Heart left ventricle (tissue), 16 donors: ENCODE data around the gene TNRC6A. TPM values are rescaled to one million over a fixed set of nuclear protein-coding genes. Genes with fewer than 3 reads are reported as not detected.
"Not testable (repeated sequence)": the region's sequence is repeated elsewhere in the genome, so short reads cannot be mapped to it uniquely, and the experiment has no call there.

Experiments used
- ATAC-seq, 4 donors: fragments of 200-7000 bp; cut with Tn5 transposase; one replicate each; pipeline ENCODE4 v1.9.1; 2020 to 2022; ENCODE audit warnings: moderate library complexity in 4 of 4, mild to moderate bottlenecking in 3 of 4, moderate number of reproducible peaks in 1 of 4
- DNase-seq, 5 donors: peaks; one replicate each; pipeline ENCODE4 v3.0.0-alpha.2; 2020
- H3K27ac ChIP-seq, 12 donors: fragments of 200-600 bp; sonication (generic) in 4 of 12; one replicate each; pipeline versions ENCODE4 v1.5.0 to v1.8.0; 2016 to 2022; ENCODE audit warnings: mild to moderate bottlenecking in 2 of 12
- H3K27me3 ChIP-seq, 9 donors: fragments of 200-600 bp; sonication (generic) in 2 of 9; one replicate each; pipeline versions ENCODE4 v1.5.1 to v1.8.0; 2016 to 2022; ENCODE audit warnings: mild to moderate bottlenecking in 3 of 9
- H3K36me3 ChIP-seq, 9 donors: fragments of 200-600 bp; sonication (generic) in 2 of 9; one replicate each; pipeline versions ENCODE4 v1.5.0 to v1.8.0; 2018 to 2022; ENCODE audit warnings: mild to moderate bottlenecking in 2 of 9
- H3K4me1 ChIP-seq, 12 donors: fragments of 200-600 bp; sonication (generic) in 4 of 12; one replicate each; pipeline versions ENCODE4 v1.5.0 to v1.8.0; 2016 to 2022; ENCODE audit warnings: mild to moderate bottlenecking in 3 of 12
- H3K4me3 ChIP-seq, 12 donors: fragments of 200-600 bp; sonication (generic) in 4 of 12; one replicate each; pipeline versions ENCODE4 v1.5.0 to v1.8.0; 2017 to 2022; ENCODE audit warnings: mild to moderate bottlenecking in 9 of 12, moderate library complexity in 4 of 12
- H3K9me3 ChIP-seq, 12 donors: fragments of 200-600 bp; sonication (generic) in 4 of 12; one replicate each; pipeline versions ENCODE4 v1.5.0 to v1.8.0; 2016 to 2022; ENCODE audit warnings: mild to moderate bottlenecking in 1 of 12
- POLR2A ChIP-seq, 2 donors: fragments of 450-650 bp; IDR thresholded peaks; one replicate each; pipeline ENCODE4 v1.6.1; 2017; ENCODE audit warnings: antibody characterized with exemption in 2 of 2, mild to moderate bottlenecking in 2 of 2, moderate library complexity in 2 of 2
- WGBS, 4 donors: extraction: QIAGEN DNeasy Blood & Tissue Kit in 2 of 4; methylation state at CpG; one replicate each; pipeline versions ENCODE4 v1.1.5 to v1.1.7; 2013 to 2018; 5-methylcytosine and 5-hydroxymethylcytosine counted together
- intact Hi-C, 10 donors: fragments of 100-400 bp; cut with DNase I; formaldehyde crosslinking; loops; one replicate each; pipeline versions ENCODE4 v1.11.1 to v1.14.2; 2022
- polyA plus RNA-seq, 2 donors: library from polyadenylated mRNA; stranded (reverse); fragments of 200-250 nt; gene quantifications; one replicate each; pipeline ENCODE4 v1.2.3, GENCODE V29; 2013
- total RNA-seq, 9 donors: library from RNA; depleted of rRNA in 2 of 9; stranded (reverse); fragments of >200 nt in 2 of 9; fragmentation: NEBNext Ultra II Directional in 3 of 9; extraction: Animal tissue kit (Norgen Biotek cat#: 25700) in 3 of 9; gene quantifications; one replicate each; pipeline versions ENCODE4 v1.1.0 to v1.2.4, GENCODE V29; 2016 to 2023
- TF ChIP-seq, protein P1 (sequence below), 12 donors: fragments of 200-600 bp; sonication (generic) in 4 of 12; IDR thresholded peaks; one replicate each; pipeline versions ENCODE4 v1.5.0 to v1.8.0; 2018 to 2022; ENCODE audit warnings: antibody characterized with exemption in 12 of 12, mild to moderate bottlenecking in 5 of 12
- donor health status: ischemic (EF 13 %, LVEDD 7.1; RV severe dilation, severe dysfunction).
- donor health status: healthy with polysubstance abuse.
- donor health status: DM: no; HTN: yes; CAD: no.
- donor health status: DM: no; HTN: no; CAD: no.
- donor health status: ischemic (EF 25% LVEDD 6.9; RV normal size, moderate dysfunction).
- donor health status: ischemic (EF 25% LVEDD 5.7; RV mildly dilated, moderate dysfunction).
- donor health status: healthy.
- donor health status: DM: yes; HTN: yes; CAD: no.
- donor health status: ischemic (EF 35%, LVEDD 5.7; RV mildly dilated, moderate dysfunction).
- donor health status: nonischemic (EF 11% LVEDD 7.7; RV severe dilation, severe dysfunction).
- donor health status: DM: yes; HTN: yes; CAD: no.
- donor health status: PGD.
- donor health status: ischemic (EF 29% LVEDD 5.4; RV normal size, mild dysfunction).
- donor health status: nonischemic (EF 23%, LVEDD 6.1; RV moderate dilation, normal function).

The TNRC6A gene
- total and polyA plus RNA-seq, 11 donors, result 16.0 to 53.1 (median 35.5) TPM

- no peak overlapping the region for H3K27ac ChIP-seq
- TF ChIP-seq, protein P1, sequence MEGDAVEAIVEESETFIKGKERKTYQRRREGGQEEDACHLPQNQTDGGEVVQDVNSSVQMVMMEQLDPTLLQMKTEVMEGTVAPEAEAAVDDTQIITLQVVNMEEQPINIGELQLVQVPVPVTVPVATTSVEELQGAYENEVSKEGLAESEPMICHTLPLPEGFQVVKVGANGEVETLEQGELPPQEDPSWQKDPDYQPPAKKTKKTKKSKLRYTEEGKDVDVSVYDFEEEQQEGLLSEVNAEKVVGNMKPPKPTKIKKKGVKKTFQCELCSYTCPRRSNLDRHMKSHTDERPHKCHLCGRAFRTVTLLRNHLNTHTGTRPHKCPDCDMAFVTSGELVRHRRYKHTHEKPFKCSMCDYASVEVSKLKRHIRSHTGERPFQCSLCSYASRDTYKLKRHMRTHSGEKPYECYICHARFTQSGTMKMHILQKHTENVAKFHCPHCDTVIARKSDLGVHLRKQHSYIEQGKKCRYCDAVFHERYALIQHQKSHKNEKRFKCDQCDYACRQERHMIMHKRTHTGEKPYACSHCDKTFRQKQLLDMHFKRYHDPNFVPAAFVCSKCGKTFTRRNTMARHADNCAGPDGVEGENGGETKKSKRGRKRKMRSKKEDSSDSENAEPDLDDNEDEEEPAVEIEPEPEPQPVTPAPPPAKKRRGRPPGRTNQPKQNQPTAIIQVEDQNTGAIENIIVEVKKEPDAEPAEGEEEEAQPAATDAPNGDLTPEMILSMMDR (IDR thresholded peaks at IDR 0.05), result no peak
- no peak for TF ChIP-seq POLR2A (IDR thresholded peaks at IDR 0.05)
- DNase-seq (no peak), ATAC-seq (peak; percentile 9 to 41 (median 18))
- no peaks in the 10 kb centered on the region for H3K27me3 ChIP-seq
- no peaks in the 10 kb centered on the region for H3K9me3 ChIP-seq
- peaks cover 0 to 12% (median 0%) of the 10 kb centered on the region in 12 donors for H3K4me1 ChIP-seq
- no peak overlapping the region for H3K4me3 ChIP-seq
- intact Hi-C loops, result loop anchor here in 2 of 10 donors (10.0 kb wide), 2 partner anchors 154 to 246 kb away; no protein-coding TSS in a partner anchor
- peaks cover 0 to 100% (median 96%) of the 10 kb centered on the region in 9 donors for H3K36me3 ChIP-seq
- 65 to 77% (median 70%) methylated on average over 11 of the region's 11 CpGs for WGBS, 4 donors
These were observed 81.7 kb downstream of the TNRC6A start for GRCh38 chr16:24810951-24811843.

- not testable (repeated sequence) for H3K9me3 ChIP-seq, DNase-seq, H3K27me3 ChIP-seq, H3K4me3 ChIP-seq, ATAC-seq
- Histone ChIP-seq H3K4me1 (peaks cover 0 to 12% (median 0%) of the 10 kb centered on the region in 12 donors), H3K27ac (peak overlapping the region in 1 of 12 donors; percentile 6), H3K36me3 (peaks cover 0 to 100% (median 96%) of the 10 kb centered on the region in 9 donors)
- intact Hi-C loops, result loop anchor here in 2 of 10 donors (10.0 kb wide), 2 partner anchors 152 to 248 kb away; no protein-coding TSS in a partner anchor
- 67 to 86% (median 79%) methylated on average over 6 of the region's 6 CpGs for WGBS, 4 donors
These were observed 83.4 kb downstream of the TNRC6A start for GRCh38 chr16:24812813-24813212.

DNA sequence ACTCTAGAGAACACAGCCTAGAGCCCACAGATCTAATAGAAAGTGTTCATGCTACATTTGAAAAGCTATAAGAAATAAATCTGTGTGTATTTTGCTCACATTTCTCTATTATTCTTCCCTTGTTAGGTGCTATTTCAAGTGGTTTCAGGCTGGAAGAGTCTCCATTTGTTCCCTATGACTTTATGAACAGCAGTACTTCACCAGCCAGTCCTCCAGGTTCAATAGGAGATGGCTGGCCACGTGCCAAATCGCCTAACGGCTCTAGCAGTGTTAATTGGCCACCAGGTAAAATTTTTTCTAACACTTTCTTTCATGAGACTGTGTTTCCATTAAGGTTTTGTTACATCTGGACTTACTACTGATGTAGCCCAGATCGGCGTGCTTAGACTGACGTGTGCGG is 85.6 kb downstream of the TNRC6A start:
- Histone ChIP-seq H3K27me3 (no peaks in the 10 kb centered on the region), H3K9me3 (no peaks in the 10 kb centered on the region), H3K27ac (no peak overlapping the region), H3K36me3 (peaks cover 0 to 100% (median 96%) of the 10 kb centered on the region in 9 donors), H3K4me3 (no peak overlapping the region), H3K4me1 (peaks cover 0 to 12% (median 0%) of the 10 kb centered on the region in 12 donors)
- no peak for ATAC-seq
- TF ChIP-seq POLR2A (IDR thresholded peaks at IDR 0.05), result no peak
- TF ChIP-seq, protein P1 (IDR thresholded peaks at IDR 0.05), result no peak
- DNase-seq, result no peak
- WGBS, 4 donors, result 86 to 90% (median 88%) methylated on average over 7 of the region's 7 CpGs
- intact Hi-C loops, result loop anchor here in 2 of 10 donors (10.0 kb wide), 2 partner anchors 150 to 250 kb away; no protein-coding TSS in a partner anchor

GRCh38 chr16:24816688-24817087 is 87.2 kb downstream of the TNRC6A start:
- no peaks in the 10 kb centered on the region for H3K9me3 ChIP-seq
- DNase-seq, result no peak
- intact Hi-C loops, result loop anchor here in 2 of 10 donors (10.0 kb wide), 2 partner anchors 148 to 252 kb away; no protein-coding TSS in a partner anchor
- H3K36me3 ChIP-seq, result peaks cover 0 to 100% (median 98%) of the 10 kb centered on the region in 9 donors
- peaks cover 0 to 12% (median 0%) of the 10 kb centered on the region in 12 donors for H3K4me1 ChIP-seq
- TF ChIP-seq POLR2A (IDR thresholded peaks at IDR 0.05), result no peak
- TF ChIP-seq, protein P1 (IDR thresholded peaks at IDR 0.05), result no peak
- no peaks in the 10 kb centered on the region for H3K27me3 ChIP-seq
- no peak overlapping the region for H3K27ac ChIP-seq
- WGBS, 4 donors, result 72 to 81% (median 76%) methylated on average over 6 of the region's 6 CpGs
- no peak overlapping the region for H3K4me3 ChIP-seq
- ATAC-seq, result no peak
